Neuron (in vitro differentiated cells): Measurements from ENCODE around the gene LPCAT3.

Source experiments
- H2AFZ ChIP-seq: one replicate; pipeline ENCODE4 v1.6.1; 2013; ENCODE audit warnings: low read depth, mild to moderate bottlenecking, inconsistent platforms, low read length, moderate library complexity
- H3K27me3 ChIP-seq: one replicate; pipeline ENCODE4 v1.6.1; 2013; ENCODE audit warnings: low read length; ENCODE audit not compliant: insufficient read depth
- H3K36me3 ChIP-seq: one replicate; pipeline ENCODE4 v1.6.1; 2013; ENCODE audit warnings: low read length; ENCODE audit not compliant: insufficient read depth
- H3K4me1 ChIP-seq: one replicate; pipeline ENCODE4 v1.6.1; 2013; ENCODE audit warnings: low read length; ENCODE audit not compliant: insufficient read depth
- H3K4me3 ChIP-seq: 2 replicates; pipeline ENCODE4 v1.5.1; 2013; ENCODE audit warnings: mild to moderate bottlenecking, low read length, moderate library complexity
- H3K9me3 ChIP-seq: one replicate; pipeline ENCODE4 v1.6.1; 2013; ENCODE audit warnings: low read length

Gene LPCAT3

DNA sequence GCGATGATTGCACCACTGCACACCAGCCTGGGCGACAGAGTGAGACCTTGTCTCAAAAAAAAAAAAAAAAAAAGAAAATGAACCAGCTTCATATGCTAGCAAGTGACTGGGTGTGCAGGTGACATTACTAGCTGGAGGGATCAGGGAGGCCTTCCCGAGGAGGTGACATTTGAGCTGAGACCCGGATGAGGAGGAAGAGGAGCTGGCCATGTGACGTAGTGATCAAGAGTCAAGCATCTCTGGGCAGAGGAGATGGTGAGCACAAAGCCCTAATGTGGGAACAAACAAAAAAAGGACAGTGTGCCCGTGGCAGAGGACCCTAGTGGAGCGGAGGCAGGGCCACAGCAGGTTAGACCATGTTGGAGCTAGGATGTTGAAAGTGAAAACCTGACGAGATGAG lies 70.7 kb downstream of the LPCAT3 start:
- Histone ChIP-seq H3K4me1 (peaks cover 14% of the 10 kb centered on the region), H3K4me3 (no peak overlapping the region), H3K27me3 (no peaks in the 10 kb centered on the region), H3K9me3 (no peaks in the 10 kb centered on the region), H2AFZ (no peak overlapping the region), H3K36me3 (peaks cover 8% of the 10 kb centered on the region)

DNA sequence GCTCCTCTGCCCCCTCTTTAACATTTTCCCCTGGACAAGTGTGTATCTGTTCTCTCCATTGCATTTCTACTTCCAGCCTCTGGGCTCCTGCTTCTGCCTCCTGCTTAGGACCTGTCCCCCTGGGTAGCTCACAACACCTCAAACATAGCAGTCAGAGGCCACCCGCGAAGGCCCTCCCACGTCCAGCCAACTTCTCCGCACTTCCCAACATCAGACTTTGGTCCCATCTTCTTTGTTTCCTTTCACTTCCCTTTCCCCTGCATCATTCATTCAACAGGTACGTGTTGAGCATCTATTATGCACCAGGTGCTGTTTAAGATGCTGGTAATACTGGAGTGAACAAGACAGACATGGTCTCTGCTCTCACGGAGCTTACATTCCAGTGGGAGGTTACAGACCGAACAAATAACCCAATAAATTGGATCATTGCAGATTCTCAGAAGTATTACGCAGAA lies 71.3 kb downstream of the LPCAT3 start:
- H2AFZ ChIP-seq = no peak overlapping the region
- no peaks in the 10 kb centered on the region for H3K9me3 ChIP-seq
- H3K4me1 ChIP-seq = peaks cover 14% of the 10 kb centered on the region
- H3K27me3 ChIP-seq = no peaks in the 10 kb centered on the region
- H3K4me3 ChIP-seq = no peak overlapping the region
- H3K36me3 ChIP-seq = peaks cover 8% of the 10 kb centered on the region

DNA sequence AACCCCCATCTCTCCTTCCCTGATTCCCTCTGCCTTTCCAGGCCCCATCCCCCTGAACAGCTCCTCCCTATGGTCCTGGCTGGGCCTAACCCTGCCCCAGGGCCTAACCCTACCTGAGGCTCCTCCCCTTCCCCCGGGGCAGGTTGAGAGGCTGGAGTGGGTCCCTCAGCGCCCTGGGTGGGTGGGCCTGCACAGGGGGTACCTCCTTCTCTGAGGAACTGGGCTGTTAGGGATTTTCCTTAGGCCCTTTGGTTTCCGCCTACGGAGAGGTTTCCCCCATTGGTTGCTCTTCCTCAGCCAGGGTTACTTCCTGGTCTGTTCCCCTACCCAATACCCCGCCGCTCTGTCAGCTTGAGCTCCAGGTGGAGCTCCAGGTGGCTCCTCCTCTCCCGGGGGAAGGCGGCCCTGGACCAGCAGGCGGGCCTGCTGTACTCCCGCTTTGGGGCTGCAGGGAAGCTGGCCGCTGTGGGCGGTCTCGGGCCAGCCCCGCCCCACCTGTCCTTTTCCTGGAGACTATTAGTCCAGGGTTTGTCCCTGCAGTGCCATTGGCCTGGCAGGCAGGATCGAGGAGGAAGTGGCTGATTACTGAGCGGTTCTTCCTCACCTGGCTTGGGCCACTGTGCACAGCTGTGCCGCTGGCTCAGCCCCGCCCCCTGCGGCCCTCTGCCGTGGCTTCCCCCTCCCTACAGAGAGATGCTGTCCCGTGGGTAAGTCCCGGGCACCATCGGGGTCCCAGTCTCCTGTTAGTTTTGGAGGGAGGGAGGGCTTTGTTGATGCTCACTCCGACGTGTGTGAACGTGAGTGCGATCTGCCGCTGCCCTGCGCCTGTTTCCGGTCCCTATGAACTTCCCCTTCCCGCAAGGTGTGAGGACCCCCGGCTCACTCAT lies 72.0 kb downstream of the LPCAT3 start:
- no peaks in the 10 kb centered on the region for H3K27me3 ChIP-seq
- no peaks in the 10 kb centered on the region for H3K9me3 ChIP-seq
- peaks cover 14% of the 10 kb centered on the region for H3K4me1 ChIP-seq
- no peak overlapping the region for H3K4me3 ChIP-seq
- H2AFZ ChIP-seq = no peak overlapping the region
- H3K36me3 ChIP-seq = peaks cover 14% of the 10 kb centered on the region

DNA sequence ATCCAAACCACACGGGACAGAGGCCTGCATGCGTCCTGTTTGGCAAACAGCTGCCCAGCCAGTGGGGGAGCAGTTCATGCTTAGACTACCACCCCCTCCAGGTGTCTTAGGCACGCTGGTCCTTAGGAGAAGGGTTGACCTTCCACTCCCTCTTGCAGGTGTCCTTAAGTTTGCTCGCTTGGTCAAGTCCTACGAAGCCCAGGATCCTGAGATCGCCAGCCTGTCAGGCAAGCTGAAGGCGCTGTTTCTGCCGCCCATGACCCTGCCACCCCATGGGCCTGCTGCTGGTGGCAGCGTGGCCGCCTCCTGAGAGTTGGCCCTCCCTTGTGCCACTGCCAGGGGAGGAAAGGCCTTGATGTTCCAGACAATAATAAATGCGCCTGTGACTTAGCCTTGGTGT lies 72.7 kb downstream of the LPCAT3 start:
- peaks cover 14% of the 10 kb centered on the region for H3K4me1 ChIP-seq
- H2AFZ ChIP-seq = no peak overlapping the region
- no peaks in the 10 kb centered on the region for H3K27me3 ChIP-seq
- no peaks in the 10 kb centered on the region for H3K9me3 ChIP-seq
- peaks cover 21% of the 10 kb centered on the region for H3K36me3 ChIP-seq
- H3K4me3 ChIP-seq = no peak overlapping the region

DNA sequence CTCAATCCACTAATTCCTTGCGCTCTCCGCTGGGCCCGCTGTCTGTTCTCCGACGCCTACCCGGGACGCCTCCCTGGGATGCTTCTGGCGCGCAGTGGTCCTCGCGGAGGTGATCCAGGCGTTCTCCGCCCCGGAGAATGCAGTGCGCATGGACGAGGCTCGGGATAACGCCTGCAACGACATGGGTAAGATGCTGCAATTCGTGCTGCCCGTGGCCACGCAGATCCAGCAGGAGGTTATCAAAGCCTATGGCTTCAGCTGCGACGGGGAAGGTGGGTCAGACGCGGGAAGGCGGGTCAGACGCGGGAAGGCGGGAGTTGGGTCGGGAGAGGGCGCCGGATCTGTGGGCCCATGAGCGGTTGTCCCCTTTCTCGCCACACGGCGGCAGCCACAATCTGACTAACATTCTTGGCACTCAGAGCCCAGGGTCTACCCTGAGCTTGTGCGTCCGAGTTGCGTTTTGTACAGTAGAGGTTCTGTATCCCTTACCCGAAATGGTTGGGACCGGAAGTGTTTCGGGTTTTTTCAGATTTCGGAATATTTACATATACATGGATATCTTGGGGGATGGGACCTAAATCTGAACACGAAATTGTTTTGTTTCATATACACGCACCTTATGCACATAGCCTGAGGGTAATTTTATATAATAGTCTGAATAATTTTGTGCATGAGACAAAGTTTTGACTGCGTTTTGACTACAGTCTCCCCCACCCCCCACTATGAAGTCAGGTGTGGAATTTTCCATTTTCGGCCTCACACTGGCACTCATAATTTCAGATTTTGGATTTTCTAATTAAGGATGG lies 73.7 kb downstream of the LPCAT3 start:
- Histone ChIP-seq H3K27me3 (no peaks in the 10 kb centered on the region), H3K36me3 (peaks cover 23% of the 10 kb centered on the region), H3K4me3 (peak overlapping the region; percentile 76), H3K9me3 (no peaks in the 10 kb centered on the region), H2AFZ (no peak overlapping the region), H3K4me1 (peaks cover 14% of the 10 kb centered on the region)

DNA sequence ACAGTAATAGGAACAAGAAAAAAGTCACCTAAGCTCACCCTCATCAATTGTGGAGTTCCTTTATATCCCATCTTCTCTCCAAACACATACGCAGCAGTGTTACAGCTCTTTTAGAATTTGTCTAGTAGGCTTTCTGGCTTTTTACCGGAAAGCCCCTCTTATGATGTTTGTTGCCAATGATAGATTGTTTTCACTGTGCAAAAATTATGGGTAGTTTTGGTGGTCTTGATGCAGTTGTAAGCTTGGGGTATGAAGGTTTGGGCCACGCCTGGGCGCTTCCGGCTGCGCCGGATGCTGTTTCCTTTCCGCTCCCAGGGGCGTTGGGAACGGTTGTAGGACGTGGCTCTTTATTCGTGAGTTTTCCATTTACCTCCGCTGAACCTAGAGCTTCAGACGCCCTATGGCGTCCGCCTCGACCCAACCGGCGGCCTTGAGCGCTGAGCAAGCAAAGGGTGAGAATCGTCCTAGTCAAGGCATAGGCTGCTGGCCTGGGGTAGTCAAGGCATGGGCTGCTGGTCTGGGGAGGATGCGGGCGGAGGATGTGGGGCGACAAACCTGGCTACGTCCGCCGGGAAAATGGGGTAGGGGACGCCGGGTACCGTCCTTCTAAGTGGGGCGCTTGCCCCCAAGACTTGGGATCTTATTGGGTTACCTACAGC lies 74.4 kb downstream of the LPCAT3 start, which contains the start of the genes C12orf57 and RNU7-1:
TSS of gene C12orf57 (plus strand) at position 301 of the 659 bp plus-strand sequence. CDS start at position 401, 100 bp downstream.
TSS of gene RNU7-1 (plus strand) at position 95 of the 659 bp plus-strand sequence.
- Histone ChIP-seq H3K4me1 (peaks cover 14% of the 10 kb centered on the region), H3K27me3 (no peaks in the 10 kb centered on the region), H3K36me3 (peaks cover 30% of the 10 kb centered on the region)

DNA sequence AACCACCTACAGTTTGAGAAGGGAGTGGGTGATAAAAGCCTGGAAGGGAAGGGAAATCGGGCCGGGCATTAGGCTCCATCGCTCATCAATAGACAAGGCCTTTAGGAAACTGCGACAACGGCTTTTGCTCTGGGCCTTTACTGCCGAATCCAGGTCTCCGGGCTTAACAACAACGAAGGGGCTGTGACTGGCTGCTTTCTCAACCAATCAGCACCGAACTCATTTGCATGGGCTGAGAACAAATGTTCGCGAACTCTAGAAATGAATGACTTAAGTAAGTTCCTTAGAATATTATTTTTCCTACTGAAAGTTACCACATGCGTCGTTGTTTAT lies 74.9 kb downstream of the LPCAT3 start:
- no peaks in the 10 kb centered on the region for H3K27me3 ChIP-seq
- H3K4me3 ChIP-seq = peak overlapping the region; percentile 76
- H3K9me3 ChIP-seq = no peaks in the 10 kb centered on the region
- no peak overlapping the region for H2AFZ ChIP-seq
- H3K4me1 ChIP-seq = peaks cover 16% of the 10 kb centered on the region
- peaks cover 35% of the 10 kb centered on the region for H3K36me3 ChIP-seq

More for the DNA sequence above, 74.4 kb downstream of the LPCAT3 start, which contains the start of the genes C12orf57 and RNU7-1:
- Histone ChIP-seq H3K4me3 (peak within 1 kb of the TSS; percentile 76), H2AFZ (no peak within 1 kb of the TSS), H3K9me3 (no peaks in the 10 kb centered on the region)

DNA sequence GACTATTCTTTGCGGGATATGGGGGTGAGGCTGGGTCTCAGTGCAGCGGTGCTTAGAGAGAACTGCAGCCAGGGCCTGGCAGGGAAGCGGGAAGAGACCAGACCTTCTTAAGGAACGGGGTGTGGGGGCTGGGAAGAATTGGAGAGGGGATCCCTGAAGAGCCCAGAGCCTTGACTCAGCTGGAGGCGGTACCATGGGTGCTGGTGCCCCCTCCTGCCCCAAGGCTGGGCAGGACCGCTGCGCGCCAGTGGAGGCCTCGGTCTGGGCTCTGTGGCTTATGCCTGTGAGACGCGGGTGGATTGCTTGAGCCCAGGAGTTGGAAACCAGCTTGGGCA lies 76.0 kb downstream of the LPCAT3 start:
- Histone ChIP-seq H3K4me3 (no peak overlapping the region), H3K27me3 (no peaks in the 10 kb centered on the region), H3K9me3 (no peaks in the 10 kb centered on the region), H3K36me3 (peaks cover 39% of the 10 kb centered on the region), H2AFZ (no peak overlapping the region), H3K4me1 (peaks cover 25% of the 10 kb centered on the region)

DNA sequence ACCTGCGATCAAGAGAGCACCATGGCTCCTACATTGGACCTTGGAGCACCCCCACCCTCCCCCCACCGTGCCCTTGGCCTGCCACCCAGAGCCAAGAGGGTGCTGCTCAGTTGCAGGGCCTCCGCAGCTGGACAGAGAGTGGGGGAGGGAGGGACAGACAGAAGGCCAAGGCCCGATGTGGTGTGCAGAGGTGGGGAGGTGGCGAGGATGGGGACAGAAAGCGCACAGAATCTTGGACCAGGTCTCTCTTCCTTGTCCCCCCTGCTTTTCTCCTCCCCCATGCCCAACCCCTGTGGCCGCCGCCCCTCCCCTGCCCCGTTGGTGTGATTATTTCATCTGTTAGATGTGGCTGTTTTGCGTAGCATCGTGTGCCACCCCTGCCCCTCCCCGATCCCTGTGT lies 76.5 kb downstream of the LPCAT3 start:
- no peak overlapping the region for H3K4me3 ChIP-seq
- peaks cover 41% of the 10 kb centered on the region for H3K36me3 ChIP-seq
- H2AFZ ChIP-seq = no peak overlapping the region
- peaks cover 28% of the 10 kb centered on the region for H3K4me1 ChIP-seq
- no peaks in the 10 kb centered on the region for H3K9me3 ChIP-seq
- no peaks in the 10 kb centered on the region for H3K27me3 ChIP-seq

DNA sequence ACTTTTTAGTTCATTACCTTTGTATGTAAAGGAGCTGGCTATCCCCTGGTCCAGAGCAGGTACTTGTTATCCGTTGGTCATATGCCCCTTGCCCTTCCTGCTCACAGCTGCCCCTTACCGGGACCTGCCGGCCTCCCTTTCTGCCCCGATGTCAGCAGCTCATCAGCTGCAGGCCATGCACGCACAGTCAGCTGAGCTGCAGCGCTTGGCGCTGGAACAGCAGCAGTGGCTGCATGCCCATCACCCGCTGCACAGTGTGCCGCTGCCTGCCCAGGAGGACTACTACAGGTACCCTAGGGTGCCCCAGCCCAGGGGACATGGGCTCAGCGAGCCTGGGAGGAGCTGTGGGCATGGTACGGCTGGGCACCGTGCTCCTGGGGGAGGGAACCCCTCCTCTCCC lies 77.0 kb downstream of the LPCAT3 start:
- H3K9me3 ChIP-seq = no peaks in the 10 kb centered on the region
- H3K27me3 ChIP-seq = no peaks in the 10 kb centered on the region
- H2AFZ ChIP-seq = no peak overlapping the region
- no peak overlapping the region for H3K4me3 ChIP-seq
- peaks cover 28% of the 10 kb centered on the region for H3K4me1 ChIP-seq
- peaks cover 44% of the 10 kb centered on the region for H3K36me3 ChIP-seq

DNA sequence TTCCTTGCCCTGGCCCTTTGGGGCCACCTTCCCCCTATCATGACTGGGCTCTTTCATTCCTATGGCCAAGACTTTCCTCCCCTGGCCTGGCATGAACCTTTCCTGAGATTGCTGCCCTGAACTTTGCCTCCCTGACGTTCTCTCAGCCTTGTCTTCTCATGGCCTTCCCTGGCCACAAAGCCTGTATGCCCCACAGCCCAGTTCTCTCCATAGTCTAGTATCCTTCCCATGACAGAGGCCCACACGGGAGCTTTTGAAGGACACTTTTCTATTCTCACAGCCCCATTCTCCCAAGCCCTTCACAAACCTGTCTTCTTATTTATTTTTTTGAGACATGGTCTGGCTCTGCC lies 79.1 kb downstream of the LPCAT3 start:
- peaks cover 19% of the 10 kb centered on the region for H3K4me1 ChIP-seq
- H2AFZ ChIP-seq = no peak overlapping the region
- H3K4me3 ChIP-seq = no peak overlapping the region
- peaks cover 57% of the 10 kb centered on the region for H3K36me3 ChIP-seq
- H3K9me3 ChIP-seq = no peaks in the 10 kb centered on the region
- H3K27me3 ChIP-seq = no peaks in the 10 kb centered on the region

DNA sequence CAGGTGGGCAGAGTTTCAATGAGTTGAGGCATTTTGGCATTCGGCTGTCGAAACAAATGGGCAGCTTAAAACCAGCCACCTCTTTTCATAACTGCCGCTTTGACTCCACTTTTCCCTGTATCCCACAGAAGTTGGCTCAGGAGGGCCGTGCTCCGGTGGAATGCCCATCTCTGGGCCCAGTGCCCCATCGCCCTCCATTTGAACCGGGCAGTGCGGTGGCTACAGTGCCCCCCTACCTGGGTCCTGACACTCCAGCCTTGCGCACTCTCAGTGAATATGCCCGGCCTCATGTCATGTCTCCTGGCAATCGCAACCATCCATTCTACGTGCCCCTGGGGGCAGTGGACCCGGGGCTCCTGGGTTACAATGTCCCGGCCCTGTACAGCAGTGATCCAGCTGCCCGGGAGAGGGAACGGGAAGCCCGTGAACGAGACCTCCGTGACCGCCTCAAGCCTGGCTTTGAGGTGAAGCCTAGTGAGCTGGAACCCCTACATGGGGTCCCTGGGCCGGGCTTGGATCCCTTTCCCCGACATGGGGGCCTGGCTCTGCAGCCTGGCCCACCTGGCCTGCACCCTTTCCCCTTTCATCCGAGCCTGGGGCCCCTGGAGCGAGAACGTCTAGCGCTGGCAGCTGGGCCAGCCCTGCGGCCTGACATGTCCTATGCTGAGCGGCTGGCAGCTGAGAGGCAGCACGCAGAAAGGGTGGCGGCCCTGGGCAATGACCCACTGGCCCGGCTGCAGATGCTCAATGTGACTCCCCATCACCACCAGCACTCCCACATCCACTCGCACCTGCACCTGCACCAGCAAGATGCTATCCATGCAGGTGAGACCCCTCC lies 79.7 kb downstream of the LPCAT3 start:
- Histone ChIP-seq H3K27me3 (no peaks in the 10 kb centered on the region), H3K4me3 (peak overlapping the region; percentile 8), H3K9me3 (no peaks in the 10 kb centered on the region), H3K4me1 (peaks cover 19% of the 10 kb centered on the region), H2AFZ (no peak overlapping the region), H3K36me3 (peaks cover 63% of the 10 kb centered on the region)
